ENCODE results near the gene INSC. TPM values are rescaled to one million over a fixed set of nuclear protein-coding genes. Genes with fewer than 3 reads are reported as not detected.

Gene INSC
- polyA plus RNA-seq, 3 donors: not detected

- H3K9me3 ChIP-seq (replicated peaks in 1 of 2; ENCODE audit: control insufficient read depth in 1 of 2, insufficient read depth in 1 of 2, low read length in 2 of 2): no peaks in the 10 kb centered on the region
- H4K20me1 ChIP-seq (ENCODE audit: insufficient read depth, low read length): no peaks in the 10 kb centered on the region
- H3K79me2 ChIP-seq (ENCODE audit: insufficient read depth, low read length): no peaks in the 10 kb centered on the region
- DNase-seq: no peak
- no peaks in the 10 kb centered on the region for H3K27me3 ChIP-seq (ENCODE audit: control insufficient read depth in 2 of 2, insufficient read depth in 2 of 2, low read length in 2 of 2)
- H3K4me3 ChIP-seq (replicated peaks in 1 of 3; ENCODE audit: low read depth in 2 of 3, low read length in 3 of 3): no peak overlapping the region
- H3K36me3 ChIP-seq (replicated peaks in 1 of 2; ENCODE audit: control insufficient read depth in 1 of 2, insufficient read depth in 2 of 2, low read length in 2 of 2): no peaks in the 10 kb centered on the region
- H3K4me2 ChIP-seq (replicated peaks; ENCODE audit: extremely low read depth, low read length, poor library complexity, severe bottlenecking): no peak overlapping the region
- Mint-ChIP-seq H3K27ac (no peak overlapping the region), H3K4me1 (no peaks in the 10 kb centered on the region), H3K9me3 (peaks cover 0 to 5% (median 0%) of the 10 kb centered on the region in 7 donors), H3K4me3 (no peak overlapping the region), H3K27me3 (ENCODE audit: low read depth in 3 of 3) (peaks cover 0 to 3% (median 0%) of the 10 kb centered on the region in 3 donors), H3K36me3 (no peaks in the 10 kb centered on the region)
- H3K27ac ChIP-seq (ENCODE audit: low read depth in 1 of 2, low read length in 2 of 2): no peak overlapping the region
- H3K4me1 ChIP-seq (ENCODE audit: control insufficient read depth in 1 of 2, insufficient read depth in 2 of 2, low read length in 2 of 2): no peaks in the 10 kb centered on the region
- TF ChIP-seq, protein P1, sequence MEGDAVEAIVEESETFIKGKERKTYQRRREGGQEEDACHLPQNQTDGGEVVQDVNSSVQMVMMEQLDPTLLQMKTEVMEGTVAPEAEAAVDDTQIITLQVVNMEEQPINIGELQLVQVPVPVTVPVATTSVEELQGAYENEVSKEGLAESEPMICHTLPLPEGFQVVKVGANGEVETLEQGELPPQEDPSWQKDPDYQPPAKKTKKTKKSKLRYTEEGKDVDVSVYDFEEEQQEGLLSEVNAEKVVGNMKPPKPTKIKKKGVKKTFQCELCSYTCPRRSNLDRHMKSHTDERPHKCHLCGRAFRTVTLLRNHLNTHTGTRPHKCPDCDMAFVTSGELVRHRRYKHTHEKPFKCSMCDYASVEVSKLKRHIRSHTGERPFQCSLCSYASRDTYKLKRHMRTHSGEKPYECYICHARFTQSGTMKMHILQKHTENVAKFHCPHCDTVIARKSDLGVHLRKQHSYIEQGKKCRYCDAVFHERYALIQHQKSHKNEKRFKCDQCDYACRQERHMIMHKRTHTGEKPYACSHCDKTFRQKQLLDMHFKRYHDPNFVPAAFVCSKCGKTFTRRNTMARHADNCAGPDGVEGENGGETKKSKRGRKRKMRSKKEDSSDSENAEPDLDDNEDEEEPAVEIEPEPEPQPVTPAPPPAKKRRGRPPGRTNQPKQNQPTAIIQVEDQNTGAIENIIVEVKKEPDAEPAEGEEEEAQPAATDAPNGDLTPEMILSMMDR (IDR thresholded peaks at IDR 0.05): no peak
- intact Hi-C loops (cut with micrococcal nuclease): no loop called here
- WGBS (ENCODE audit: insufficient coverage): 88% methylated on average over 1 of the region's 2 CpGs
- H3K9ac ChIP-seq (ENCODE audit: insufficient read depth, low read length, poor library complexity, severe bottlenecking): no peak overlapping the region
- H2AFZ ChIP-seq (ENCODE audit: insufficient read depth, low read depth, low read length, poor library complexity, severe bottlenecking): no peak overlapping the region
Observed at GRCh38 chr11:15194671-15195415, 80.1 kb downstream of the INSC start.

DNA sequence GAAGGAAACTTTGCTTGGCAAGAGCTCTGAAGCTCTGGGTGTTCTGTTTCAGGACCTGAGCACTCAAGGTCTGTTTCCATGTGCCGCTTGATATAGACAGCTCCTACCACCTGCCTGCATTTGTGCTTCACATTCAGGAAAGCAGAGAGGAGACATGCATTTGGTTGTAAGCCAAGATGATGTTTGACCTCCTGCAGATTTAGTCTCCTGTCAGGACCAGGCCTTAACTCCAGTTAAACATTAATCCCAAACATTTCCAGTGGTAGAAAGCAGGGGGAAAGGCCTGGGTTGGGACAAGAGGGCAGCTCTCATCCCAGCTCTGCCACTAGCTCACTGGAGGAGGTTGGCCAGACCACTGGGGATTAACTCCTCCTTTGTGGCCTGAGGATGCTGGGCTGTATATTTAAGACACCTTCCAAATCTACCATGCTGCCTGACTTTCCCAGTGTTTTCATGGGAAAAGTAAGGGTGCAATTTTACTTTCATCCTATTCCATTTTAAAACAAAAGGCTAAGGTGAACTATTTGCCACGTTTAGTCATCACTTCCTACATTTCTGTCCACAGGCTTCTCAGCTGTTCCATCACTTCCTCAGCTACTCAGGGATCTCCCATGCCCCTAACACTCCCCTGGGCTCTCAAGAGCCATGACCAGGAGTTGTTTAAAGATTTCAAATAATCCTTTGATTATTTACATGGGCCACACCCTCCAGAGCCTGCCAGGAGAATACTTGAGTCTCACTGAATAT lies 80.9 kb downstream of the INSC start:
- no peak overlapping the region for H3K4me2 ChIP-seq (replicated peaks; ENCODE audit: extremely low read depth, low read length, poor library complexity, severe bottlenecking)
- intact Hi-C loops (cut with micrococcal nuclease): no loop called here
- no peaks in the 10 kb centered on the region for H3K9me3 ChIP-seq (replicated peaks in 1 of 2; ENCODE audit: control insufficient read depth in 1 of 2, insufficient read depth in 1 of 2, low read length in 2 of 2)
- H3K79me2 ChIP-seq (ENCODE audit: insufficient read depth, low read length): no peaks in the 10 kb centered on the region
- Mint-ChIP-seq H3K4me1 (no peaks in the 10 kb centered on the region), H3K36me3 (no peaks in the 10 kb centered on the region), H3K4me3 (no peak overlapping the region), H3K27me3 (ENCODE audit: low read depth in 3 of 3) (peaks cover 0 to 3% (median 0%) of the 10 kb centered on the region in 3 donors), H3K9me3 (peaks cover 0 to 4% (median 0%) of the 10 kb centered on the region in 7 donors), H3K27ac (peak overlapping the region in 1 of 7 donors; percentile 16)
- TF ChIP-seq, protein P1 (IDR thresholded peaks at IDR 0.05): no peak
- H3K4me1 ChIP-seq (ENCODE audit: control insufficient read depth in 1 of 2, insufficient read depth in 2 of 2, low read length in 2 of 2): no peaks in the 10 kb centered on the region
- H4K20me1 ChIP-seq (ENCODE audit: insufficient read depth, low read length): no peaks in the 10 kb centered on the region
- H2AFZ ChIP-seq (ENCODE audit: insufficient read depth, low read depth, low read length, poor library complexity, severe bottlenecking): no peak overlapping the region
- WGBS (ENCODE audit: insufficient coverage): 20% methylated on average over 1 of the region's 2 CpGs
- H3K4me3 ChIP-seq (replicated peaks in 1 of 3; ENCODE audit: low read depth in 2 of 3, low read length in 3 of 3): no peak overlapping the region
- no peaks in the 10 kb centered on the region for H3K27me3 ChIP-seq (ENCODE audit: control insufficient read depth in 2 of 2, insufficient read depth in 2 of 2, low read length in 2 of 2)
- H3K36me3 ChIP-seq (replicated peaks in 1 of 2; ENCODE audit: control insufficient read depth in 1 of 2, insufficient read depth in 2 of 2, low read length in 2 of 2): no peaks in the 10 kb centered on the region
- DNase-seq: no peak
- no peak overlapping the region for H3K27ac ChIP-seq (ENCODE audit: low read depth in 1 of 2, low read length in 2 of 2)
- no peak overlapping the region for H3K9ac ChIP-seq (ENCODE audit: insufficient read depth, low read length, poor library complexity, severe bottlenecking)

All from CD14-positive monocyte (primary cell).